K562 (cell line): ENCODE data around the gene OR13J1. TPM values are rescaled to one million over a fixed set of nuclear protein-coding genes. Genes with fewer than 3 reads are reported as not detected.

Source experiments
- CAMTA2 ChIP-seq: fragments of 250-450 bp; sonication (Bioruptor Pico); conservative IDR thresholded peaks from 2 replicates; pipeline ENCODE4 v1.5.1; 2022
- CCAR2 ChIP-seq: fragments of 200-400 bp; formaldehyde crosslinking; IDR thresholded peaks from 2 replicates; pipeline ENCODE4 v1.6.1; 2017; ENCODE audit warnings: mild to moderate bottlenecking, low read depth, low read length
- DDX20 ChIP-seq: fragments of 450-650 bp; IDR thresholded peaks from 2 replicates; pipeline ENCODE4 v1.6.1; 2016; ENCODE audit warnings: missing genetic modification characterization, low read depth, mild to moderate bottlenecking, missing compliant biosample characterization, moderate library complexity
- KAT2B ChIP-seq: IDR thresholded peaks from one replicate; pipeline ENCODE4 v1.6.1; 2012; ENCODE audit warnings: low read depth, mild to moderate bottlenecking, control low read depth, inconsistent platforms, low read length, moderate library complexity
- MED1 ChIP-seq: sonication (generic); formaldehyde crosslinking; IDR thresholded peaks from 2 replicates; pipeline ENCODE4 v1.8.1; 2023; ENCODE audit warnings: missing genetic modification reagents, borderline replicate concordance
- MITF ChIP-seq: IDR thresholded peaks from 2 replicates; pipeline ENCODE4 v1.6.1; 2014; ENCODE audit warnings: antibody characterized with exemption
- NUFIP1 ChIP-seq: fragments of 450-650 bp; IDR thresholded peaks from 2 replicates; pipeline ENCODE4 v1.6.1; 2018; ENCODE audit not compliant: partially characterized antibody
- PCBP1 ChIP-seq: fragments of 200-400 bp; formaldehyde crosslinking; IDR thresholded peaks from 2 replicates; pipeline ENCODE4 v1.6.1; 2018; ENCODE audit warnings: mild to moderate bottlenecking, low read depth, low read length; ENCODE audit not compliant: poor library complexity, severe bottlenecking
- ZNF318 ChIP-seq, 2 experiments: fragments of 450-650 bp; IDR thresholded peaks; 2 replicates each; pipeline ENCODE4 v1.6.1; 2016; ENCODE audit warnings: mild to moderate bottlenecking in 2 of 2, borderline replicate concordance in 1 of 2, low read depth in 1 of 2, moderate library complexity in 1 of 2
- ZNF449 ChIP-seq: fragments of 250-450 bp; sonication (Bioruptor Pico); IDR thresholded peaks from 2 replicates; pipeline ENCODE4 v1.8.0; 2022; ENCODE audit warnings: moderate library complexity, mild to moderate bottlenecking, inconsistent platforms
- polyA plus RNA-seq, 8 experiments: library from polyadenylated mRNA; depleted of rRNA in 4 of 8; stranded (reverse) in 5 of 8; unstranded in 3 of 8; fragments of >200 nt; fragmentation: Nextera tagmentation in 2 of 8; fragmentation: Illumina TruSeq in 1 of 8; extraction: Ambion mirVana in 2 of 8; extraction: Trizol in 1 of 8; gene quantifications; 2 replicates each; pipeline versions ENCODE4 v1.2.1 to v1.2.3, GENCODE V29; 2011 to 2014; ENCODE audit warnings: inconsistent platforms in 1 of 8, missing spikeins in 1 of 8
- total RNA-seq, 7 experiments: library from RNA; depleted of rRNA in 6 of 7; stranded (reverse); fragments of >200 nt in 6 of 7; fragmentation: Illumina TruSeq in 2 of 7; extraction: Trizol in 2 of 7; gene quantifications; 2 replicates each; pipeline versions ENCODE4 v1.2.1 to v1.2.3, GENCODE V29; 2011 to 2021; ENCODE audit warnings: low replicate concordance in 1 of 7

Gene OR13J1
- total and polyA plus RNA-seq, 9 of the 15 experiments (the other 6 are each of a cell fraction or from before 2014, with no cell fraction given): not detected

- TF ChIP-seq ZNF318 (IDR thresholded peaks at IDR 0.05; ENCODE audit: borderline replicate concordance in 1 of 2, low read depth in 1 of 2) (no peak), CCAR2 (no peak), KAT2B (no peak), MITF (no peak), DDX20 (tag) (no peak), CAMTA2 (CRISPR knock-in tag) (no peak), ZNF449 (no peak), NUFIP1 (no peak), MED1 (CRISPR knock-in tag) (no peak), PCBP1 (no peak)
Measured at GRCh38 chr9:35858458-35858857, 11.7 kb downstream of the OR13J1 start (continued).
